SK-N-DZ (cell line): ENCODE data around the gene PCDH19.

ENCODE experiments used
- DNase-seq: peaks from one replicate; pipeline ENCODE4 v3.0.0-alpha.2; 2015; ENCODE audit warnings: low spot score

Gene PCDH19

DNA sequence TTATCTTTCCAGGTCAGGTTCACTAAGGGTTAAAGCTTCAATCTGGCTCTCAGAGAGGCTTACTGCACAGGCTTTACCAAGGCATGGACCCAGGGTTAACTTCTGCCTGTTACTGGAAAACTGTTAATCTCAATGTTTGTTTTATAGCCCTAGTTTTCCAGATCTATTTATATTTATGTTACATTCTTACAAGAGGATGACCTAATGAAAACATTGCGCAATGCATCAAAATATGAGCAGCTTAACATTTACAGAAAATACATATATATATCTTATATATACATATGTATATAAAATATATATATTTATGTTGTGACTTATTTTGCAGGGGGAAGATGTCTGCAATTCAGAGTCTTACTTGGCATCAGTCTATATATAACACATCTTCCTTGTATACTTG, 112.3 kb downstream of the PCDH19 start:
- DNase-seq: no peak

DNA sequence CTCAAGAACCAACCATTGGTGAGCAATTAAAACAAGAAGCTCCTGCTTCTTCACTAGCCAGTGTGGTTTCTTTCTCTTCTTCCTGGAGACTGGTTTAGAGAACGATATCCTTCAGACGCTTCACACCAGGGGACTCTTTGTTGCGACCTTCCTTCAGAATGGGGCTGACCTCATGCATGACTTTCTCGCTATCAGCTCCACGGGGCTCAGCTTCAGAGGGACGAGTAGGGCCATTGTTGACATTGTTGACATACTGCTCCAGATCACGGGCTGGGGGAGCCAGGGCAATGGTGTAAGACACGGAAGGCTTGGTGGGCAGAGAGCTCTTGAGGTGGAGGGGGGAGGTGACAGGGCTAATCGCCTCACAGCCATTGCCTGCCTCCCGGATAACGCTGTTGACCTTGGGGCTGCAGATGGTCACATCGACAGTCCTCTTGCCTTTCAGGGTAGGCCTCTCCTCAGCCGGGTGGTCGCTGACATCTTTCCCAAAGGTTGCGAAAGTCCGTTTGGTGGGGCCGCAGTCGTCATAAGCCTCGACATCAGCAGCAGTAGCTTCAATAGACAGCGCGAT, 113.8 kb downstream of the PCDH19 start:
- DNase-seq: no peak

DNA sequence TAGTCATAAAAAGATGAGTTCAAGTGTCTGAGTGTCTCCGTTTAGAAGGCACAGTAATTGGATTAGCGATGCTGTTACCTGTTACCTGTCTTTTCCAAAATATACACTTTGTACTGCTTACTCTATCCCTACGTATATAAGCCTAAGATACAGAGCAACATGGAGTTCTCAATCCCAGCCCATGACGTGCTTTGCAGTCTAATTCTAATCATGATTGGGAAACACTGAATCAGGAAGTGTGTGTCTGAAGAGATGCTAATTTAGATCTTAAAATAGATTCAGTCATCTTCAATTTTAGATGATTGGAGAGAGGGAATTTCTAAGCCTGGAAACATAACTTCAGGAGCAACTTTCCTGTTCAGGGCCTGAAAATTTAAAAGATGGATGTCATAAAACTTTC, 115.1 kb downstream of the PCDH19 start:
- no peak for DNase-seq

DNA sequence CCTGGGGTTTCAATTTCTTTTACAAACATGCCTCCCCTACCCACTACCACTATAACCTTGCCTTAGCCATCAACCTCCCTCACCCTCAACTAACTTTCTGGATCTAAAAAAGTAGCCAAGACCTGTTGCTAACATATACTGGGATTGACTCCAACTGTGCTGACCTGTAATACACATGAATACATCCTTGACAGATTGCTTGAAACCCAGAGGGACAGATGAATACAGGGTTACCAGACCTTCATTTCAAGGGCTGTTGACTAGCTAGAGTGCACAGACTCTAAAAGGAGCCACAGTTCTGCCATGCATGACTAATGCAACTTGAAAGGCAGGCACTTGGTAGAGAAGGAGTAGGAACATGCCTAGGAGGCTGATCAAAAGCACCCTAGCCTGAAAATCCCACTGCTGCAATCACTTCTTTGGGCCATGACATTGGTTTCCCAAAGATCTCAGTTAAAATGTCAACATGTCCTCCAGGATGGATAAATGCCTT, 121.0 kb downstream of the PCDH19 start:
- no peak for DNase-seq

DNA sequence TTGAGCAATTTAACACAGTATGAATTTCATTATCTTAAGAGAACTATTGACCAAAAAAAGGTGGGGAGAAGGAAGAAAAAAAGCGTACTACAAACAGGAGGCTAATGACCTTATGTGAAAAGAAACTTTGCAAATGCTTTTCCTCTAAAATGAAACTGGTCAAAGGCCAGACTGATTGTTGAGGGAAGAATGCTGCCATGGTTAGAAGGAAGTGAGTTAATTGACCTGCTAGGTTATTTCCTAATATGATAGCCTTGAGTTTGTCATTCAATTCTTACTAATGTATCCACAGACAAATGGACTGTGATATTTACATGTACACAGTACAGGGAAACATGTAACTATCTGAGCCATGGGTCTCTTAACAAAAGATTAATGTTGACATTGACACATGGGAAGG, 132.8 kb downstream of the PCDH19 start:
- no peak for DNase-seq

DNA sequence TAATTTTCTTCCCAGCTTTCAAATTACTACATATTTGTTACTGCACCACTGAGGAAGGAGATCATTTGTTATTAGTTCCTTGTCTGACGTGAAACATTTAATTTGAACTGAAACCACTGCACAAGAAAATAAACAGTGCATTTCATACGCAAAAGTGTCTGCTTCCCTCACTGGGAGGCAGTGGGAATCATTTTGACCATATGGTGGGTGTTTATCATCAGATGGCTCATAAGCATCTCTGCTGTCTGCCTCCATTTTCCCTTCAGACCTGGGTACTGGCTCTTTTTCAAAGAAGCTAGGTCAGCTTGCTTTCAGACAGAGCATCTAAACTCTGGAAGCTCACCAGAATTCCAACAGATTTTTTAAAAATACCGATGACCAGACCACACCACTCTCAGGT, 135.2 kb downstream of the PCDH19 start:
- no peak for DNase-seq

DNA sequence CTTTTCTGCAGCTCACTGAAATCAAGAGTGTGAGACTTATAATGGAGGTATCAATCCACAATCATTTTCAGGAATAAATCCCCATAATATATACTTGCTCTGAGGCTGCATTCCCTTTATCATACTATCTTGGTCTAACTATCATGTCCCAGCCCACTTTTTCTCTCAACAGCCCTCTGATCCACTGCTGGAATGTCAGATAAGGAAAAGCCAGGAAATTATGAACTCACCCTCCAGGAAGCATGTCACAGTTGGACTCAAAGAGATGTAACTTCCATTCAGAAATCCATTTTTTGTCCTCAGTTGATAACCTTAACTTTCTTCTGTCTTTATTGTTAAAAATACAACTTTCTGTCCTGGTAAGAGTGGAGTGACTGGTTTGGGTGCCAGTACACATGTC, 144.9 kb downstream of the PCDH19 start:
- DNase-seq: no peak

DNA sequence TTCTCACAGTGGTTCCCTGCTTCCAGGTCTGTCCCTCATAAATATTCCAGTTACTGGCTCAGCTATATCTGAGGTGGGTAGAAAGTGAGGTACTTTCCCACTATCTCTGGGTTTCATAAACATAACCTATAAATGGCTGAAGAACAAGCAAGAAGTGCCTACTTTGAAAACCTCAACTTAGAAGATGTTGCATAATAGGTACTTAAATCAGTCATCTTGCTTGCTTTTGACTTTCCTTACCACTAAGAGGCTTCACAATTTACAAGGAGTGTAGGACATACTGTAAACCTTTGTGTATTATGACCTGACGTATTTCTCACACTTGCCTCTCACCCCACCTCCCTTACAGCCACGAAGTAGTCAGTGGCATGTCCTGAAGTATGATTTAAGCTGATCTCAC, 145.9 kb downstream of the PCDH19 start:
- no peak for DNase-seq

DNA sequence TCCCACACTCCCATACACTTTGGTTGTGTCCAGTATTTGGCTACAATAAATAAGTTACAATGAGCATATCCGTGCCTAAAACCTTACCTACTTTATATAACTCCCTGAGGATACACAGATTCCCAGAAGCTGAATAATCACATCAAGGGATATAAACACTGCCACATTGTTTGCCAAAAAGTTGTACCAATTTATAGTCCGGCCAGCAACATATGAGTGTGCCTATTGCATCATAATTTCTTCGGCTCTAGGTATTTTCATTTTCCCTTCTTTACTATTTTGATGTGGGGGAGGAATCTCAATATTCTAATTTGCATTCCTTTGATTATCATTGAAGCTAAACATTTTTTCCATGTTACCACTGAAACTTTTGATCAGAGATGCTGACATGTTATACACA, 146.4 kb downstream of the PCDH19 start:
- no peak for DNase-seq

DNA sequence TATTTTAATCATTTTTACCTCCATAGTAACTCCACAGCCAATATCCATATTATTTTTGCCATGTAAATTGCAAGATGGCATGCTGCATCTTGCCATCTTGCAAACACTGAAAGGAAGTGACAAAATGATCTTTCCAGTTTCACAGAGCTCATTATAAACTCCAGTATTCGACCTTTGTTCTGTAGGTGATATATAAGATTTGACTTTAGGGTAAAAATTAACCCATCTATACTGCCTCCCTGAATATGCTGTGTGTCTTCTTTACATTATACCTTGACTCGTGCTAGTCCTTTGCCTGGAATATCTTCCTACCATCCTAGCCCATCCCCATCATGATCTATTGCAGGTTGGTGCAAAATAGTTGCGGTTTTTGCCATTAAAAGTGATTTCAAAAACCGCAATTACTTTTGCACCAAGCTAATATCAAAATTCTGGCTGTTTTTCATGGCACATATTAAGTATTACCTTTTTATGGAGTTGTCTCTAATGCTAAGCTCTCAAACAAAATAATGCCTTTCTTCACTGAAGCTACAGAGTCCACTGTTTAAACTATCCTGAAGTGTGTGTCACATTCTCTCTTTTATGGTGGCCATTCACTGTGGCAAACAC, 161.1 kb downstream of the PCDH19 start:
- no peak for DNase-seq

DNA sequence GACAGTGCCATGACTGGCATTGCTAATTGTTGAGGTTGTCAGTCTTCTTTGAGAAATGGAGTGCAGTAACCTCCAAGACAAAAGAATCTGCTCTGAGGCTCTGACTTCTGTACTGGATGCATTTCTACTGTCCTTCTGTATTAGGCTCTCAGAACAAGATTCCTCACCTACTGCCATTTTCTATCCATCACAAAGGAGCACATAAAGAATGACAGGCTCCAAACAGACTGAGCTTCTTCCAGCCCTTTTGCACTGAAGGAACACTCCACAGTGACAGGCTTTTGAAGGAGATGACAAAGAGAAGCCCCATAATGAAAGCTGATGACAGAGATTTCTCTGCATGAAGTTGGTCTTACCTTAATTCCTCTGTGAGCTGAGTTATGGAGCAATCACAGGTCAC, 162.2 kb downstream of the PCDH19 start:
- no peak for DNase-seq

DNA sequence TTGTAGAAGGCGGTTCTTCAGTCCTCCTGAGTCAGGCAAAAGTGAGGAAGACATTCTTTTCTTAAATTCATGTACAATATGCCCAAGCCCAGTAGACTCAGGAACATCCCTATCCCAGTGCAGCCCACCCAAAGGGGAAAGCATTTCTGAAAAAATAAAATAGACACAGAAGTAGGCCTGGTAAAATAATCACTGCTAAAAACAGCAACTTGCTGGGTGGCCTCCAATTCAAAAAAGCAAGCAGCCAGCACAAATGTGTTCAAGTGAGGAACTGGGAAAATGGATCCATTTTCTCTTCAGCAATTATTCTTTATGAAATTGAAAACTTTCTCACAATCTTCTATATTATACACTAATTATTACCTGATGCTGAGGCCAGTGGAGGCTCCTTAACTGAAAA, 165.4 kb downstream of the PCDH19 start:
- no peak for DNase-seq
